Ureter (tissue), 1 donor: ENCODE measurements around the gene KLRF1. TPM values are rescaled to one million over a fixed set of nuclear protein-coding genes. Genes with fewer than 3 reads are reported as not detected.

Experiments used
- DNase-seq: peaks from one replicate; pipeline ENCODE4 v3.0.0-alpha.2; 2020; ENCODE audit warnings: low spot score
- total RNA-seq: library from RNA; stranded (reverse); gene quantifications from one replicate; pipeline ENCODE4 v1.2.4, GENCODE V29; 2023
- donor health status: DM: yes; HTN: yes; CAD: no.

The KLRF1 gene
- 0.42 TPM for total RNA-seq

- DNase-seq: no peak
These were observed at the start of gene KLRF1 for GRCh38 chr12:9827209-9827888. Gene KLRF1 (plus strand): TSS chr12:9827481. CDS start chr12:9827545, 64 bp downstream.

GRCh38 chr12:9779209-9779608, 48.1 kb upstream of the KLRF1 start:
- DNase-seq: no peak

GRCh38 chr12:9781360-9781759, 45.9 kb upstream of the KLRF1 start:
- no peak for DNase-seq

- no peak for DNase-seq
These were observed 44.5 kb upstream of the KLRF1 start for GRCh38 chr12:9782547-9783382.

- no peak for DNase-seq
These were observed 43.0 kb upstream of the KLRF1 start for GRCh38 chr12:9784326-9784725.

- no peak for DNase-seq
These were observed 42.5 kb upstream of the KLRF1 start for GRCh38 chr12:9784816-9785215.

GRCh38 chr12:9786726-9787717, 40.3 kb upstream of the KLRF1 start:
- no peak for DNase-seq

GRCh38 chr12:9792185-9792900, 34.9 kb upstream of the KLRF1 start:
- DNase-seq: no peak

GRCh38 chr12:9792961-9793617, 34.2 kb upstream of the KLRF1 start:
- no peak for DNase-seq

GRCh38 chr12:9793779-9794395, 33.4 kb upstream of the KLRF1 start:
- no peak for DNase-seq

GRCh38 chr12:9794484-9795093, 32.7 kb upstream of the KLRF1 start:
- no peak for DNase-seq

- DNase-seq: no peak
These were observed 31.3 kb upstream of the KLRF1 start for GRCh38 chr12:9795945-9796344.

GRCh38 chr12:9796346-9796745, 30.9 kb upstream of the KLRF1 start:
- no peak for DNase-seq

GRCh38 chr12:9796971-9797370, 30.3 kb upstream of the KLRF1 start:
- no peak for DNase-seq

GRCh38 chr12:9797722-9798619, 29.3 kb upstream of the KLRF1 start:
- DNase-seq: peak; percentile 75

- DNase-seq: no peak
These were observed 27.3 kb upstream of the KLRF1 start for GRCh38 chr12:9799961-9800360.

GRCh38 chr12:9805883-9806282, 21.4 kb upstream of the KLRF1 start:
- no peak for DNase-seq

- DNase-seq: no peak
These were observed 20.6 kb upstream of the KLRF1 start for GRCh38 chr12:9806714-9807113.

GRCh38 chr12:9808504-9808903, 18.8 kb upstream of the KLRF1 start:
- DNase-seq: no peak
